Epithelial cell of proximal tubule (primary cell): ENCODE results near the gene SDHB. TPM values are rescaled to one million over a fixed set of nuclear protein-coding genes. Genes with fewer than 3 reads are reported as not detected.

Experiments used
- DNase-seq: peaks from one replicate; pipeline ENCODE4 v3.0.0-alpha.2; 2011; ENCODE audit warnings: low read depth
- H3K4me3 ChIP-seq: 2 replicates; pipeline ENCODE4 v1.5.1; 2011; ENCODE audit warnings: low read depth, mild to moderate bottlenecking, low read length
- CTCF ChIP-seq: conservative IDR thresholded peaks from 2 replicates; pipeline ENCODE4 v1.5.1; 2012; ENCODE audit warnings: low read depth, mild to moderate bottlenecking, low read length
- total RNA-seq: library from RNA; depleted of rRNA; stranded (reverse); fragments of >200 nt; gene quantifications from 2 replicates; pipeline ENCODE4 v1.2.3, GENCODE V29; 2015

The SDHB gene
- total RNA-seq, 1 donor from 2014 or later = 118 TPM

GRCh38 chr1:17011092-17011438 is 42.8 kb downstream of the SDHB start:
- TF ChIP-seq CTCF = no peak
- peak overlapping the region; percentile 84 for H3K4me3 ChIP-seq
- no peak for DNase-seq

DNA sequence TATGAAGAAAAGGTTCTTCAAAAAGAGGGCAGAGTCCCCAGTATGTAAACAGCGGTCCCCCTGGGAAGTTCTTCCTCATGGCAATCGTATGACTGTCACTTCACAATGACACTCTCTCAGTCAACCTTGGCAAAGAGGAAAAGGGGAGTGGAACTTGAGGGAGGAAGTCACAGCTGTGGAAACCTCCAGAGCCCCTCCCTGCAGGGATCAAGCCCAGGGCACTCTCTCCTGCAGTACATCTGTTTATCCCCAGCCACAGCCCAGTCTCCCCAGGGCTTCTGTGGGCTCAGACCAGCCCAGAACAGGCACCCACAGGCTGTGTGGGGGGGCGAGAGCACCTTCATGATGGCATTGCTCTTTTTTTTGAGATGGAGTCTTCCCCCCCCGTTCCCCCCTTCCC is 44.1 kb downstream of the SDHB start:
- H3K4me3 ChIP-seq = no peak overlapping the region
- TF ChIP-seq CTCF = no peak
- no peak for DNase-seq

DNA sequence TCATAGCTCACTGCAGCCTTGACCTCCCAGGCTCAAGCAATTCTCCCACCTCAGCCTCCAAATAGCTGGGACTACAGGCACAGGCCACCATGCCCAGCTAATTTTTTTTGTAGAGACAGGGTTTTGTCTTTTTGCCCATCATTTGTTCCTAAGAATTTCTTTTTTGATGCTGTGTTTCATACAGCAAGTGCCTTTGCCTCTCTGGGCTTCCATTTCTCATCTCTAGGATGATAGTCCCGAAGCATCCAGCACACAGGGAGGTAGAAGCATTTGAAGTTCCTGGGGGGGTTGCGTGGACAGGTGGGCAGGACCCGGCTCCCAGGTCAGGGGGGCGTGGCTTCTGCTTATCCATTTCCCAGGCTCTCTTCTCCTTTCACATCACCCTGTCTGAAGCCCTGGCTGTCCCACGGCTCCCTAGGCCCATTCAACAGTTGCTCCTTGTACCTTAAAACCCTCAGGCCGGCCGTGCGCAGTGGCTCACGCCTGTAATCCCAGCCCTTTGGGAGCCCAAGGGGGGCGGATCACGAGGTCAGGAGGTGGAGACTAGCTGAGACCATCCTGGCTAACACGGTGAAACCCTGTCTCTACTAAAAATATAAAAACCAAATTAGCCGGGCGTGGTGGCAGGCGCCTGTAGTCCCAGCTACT is 45.5 kb downstream of the SDHB start:
- DNase-seq = no peak
- no peak overlapping the region for H3K4me3 ChIP-seq
- TF ChIP-seq CTCF = no peak

DNA sequence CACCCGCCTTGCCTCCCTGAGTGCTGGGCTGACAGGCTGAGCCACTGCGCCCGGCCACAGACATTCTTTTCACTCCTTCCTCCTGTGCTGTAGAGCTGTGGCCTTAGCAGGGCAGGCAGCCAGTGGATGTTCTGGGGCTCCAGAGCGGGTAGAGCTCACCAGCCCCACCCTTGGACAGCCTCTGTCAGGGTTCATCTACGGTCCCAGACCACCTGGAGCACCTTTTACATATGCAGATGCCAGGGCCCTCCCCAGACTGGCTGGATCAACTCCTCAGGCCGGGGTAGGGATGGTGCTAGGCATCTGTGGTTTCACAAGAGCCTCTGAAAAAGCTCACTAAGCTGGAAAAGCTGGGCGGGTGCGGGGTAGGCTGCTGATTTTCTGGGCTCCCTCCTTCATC is 46.7 kb downstream of the SDHB start:
- DNase-seq = no peak
- H3K4me3 ChIP-seq = no peak overlapping the region
- no peak for TF ChIP-seq CTCF

- DNase-seq = no peak
- H3K4me3 ChIP-seq = no peak overlapping the region
- TF ChIP-seq CTCF = no peak
Observed at GRCh38 chr1:17005365-17005740, 48.5 kb downstream of the SDHB start.

- H3K4me3 ChIP-seq = no peak overlapping the region
- TF ChIP-seq CTCF = peak; percentile 5
- DNase-seq = no peak
Observed at GRCh38 chr1:17004466-17005364, 49.1 kb downstream of the SDHB start.

- no peak overlapping the region for H3K4me3 ChIP-seq
- no peak for DNase-seq
- TF ChIP-seq CTCF = no peak
Observed at GRCh38 chr1:17002524-17002902, 51.3 kb downstream of the SDHB start.
